PC-9 (cell line): Measurements from ENCODE around the gene METTL27. TPM values are rescaled to one million over a fixed set of nuclear protein-coding genes. Genes with fewer than 3 reads are reported as not detected.

Source experiments
- BruUV-seq: library from RNA; stranded (reverse); fragments of 400-500 nt; replicated peaks from 2 replicates; lab custom pipeline; 2021; lab: Mats Ljungman, UMichigan
- CTCF ChIA-PET: fragments of 300-600 bp; sonication (Branson Sonifier 250); formaldehyde crosslinking; loops from one replicate; lab custom pipeline; 2022; ENCODE audit warnings: antibody characterized with exemption; lab: Charles Lee
- POLR2A ChIA-PET: fragments of 300-600 bp; sonication (Branson Sonifier 250); formaldehyde crosslinking; loops from one replicate; lab custom pipeline; 2022; ENCODE audit warnings: antibody characterized with exemption; ENCODE audit not compliant: unreplicated experiment; lab: Charles Lee
- DNase-seq, 2 experiments: peaks; one replicate each; pipeline versions ENCODE4 v3.0.0 to v3.0.0-alpha.2; 2015 to 2022; ENCODE audit warnings: mixed read lengths in 1 of 2
- H2AFZ ChIP-seq: fragments of 200-600 bp; sonication (generic); 2 replicates; pipeline ENCODE4 v1.8.1; 2017; ENCODE audit warnings: antibody characterized with exemption
- H3F3A ChIP-seq: fragments of 200-600 bp; sonication (generic); 2 replicates; pipeline ENCODE4 v1.8.1; 2017; ENCODE audit warnings: antibody characterized with exemption, mild to moderate bottlenecking, low read depth; ENCODE audit not compliant: insufficient read depth
- H3K27ac ChIP-seq: fragments of 200-600 bp; sonication (generic); 2 replicates; pipeline ENCODE4 v1.6.1; 2016; ENCODE audit warnings: mixed run types
- H3K27me3 ChIP-seq: fragments of 200-600 bp; sonication (generic); 2 replicates; pipeline ENCODE4 v1.6.1; 2016; ENCODE audit warnings: low read depth, mixed run types; ENCODE audit not compliant: insufficient read depth
- H3K36me3 ChIP-seq: fragments of 200-600 bp; sonication (generic); 2 replicates; pipeline ENCODE4 v1.6.1; 2016; ENCODE audit warnings: low read depth, mixed run types
- H3K4me1 ChIP-seq: fragments of 200-600 bp; sonication (generic); replicated peaks from 2 replicates; pipeline ENCODE4 v1.6.1; 2016; ENCODE audit warnings: mixed run types; ENCODE audit not compliant: insufficient read depth
- H3K4me2 ChIP-seq: fragments of 200-600 bp; sonication (generic); 2 replicates; pipeline ENCODE4 v1.6.1; 2017; ENCODE audit warnings: mixed run types
- H3K4me3 ChIP-seq: fragments of 200-600 bp; sonication (generic); 2 replicates; pipeline ENCODE4 v1.6.1; 2016; ENCODE audit warnings: mixed run types
- H3K79me2 ChIP-seq: fragments of 200-600 bp; sonication (generic); 2 replicates; pipeline ENCODE4 v1.6.1; 2017; ENCODE audit warnings: low read depth, mixed run types
- H3K9me2 ChIP-seq: fragments of 200-600 bp; sonication (generic); 2 replicates; pipeline ENCODE4 v1.8.1; 2017; ENCODE audit warnings: mild to moderate bottlenecking; ENCODE audit not compliant: insufficient read depth
- H3K9me3 ChIP-seq: fragments of 200-600 bp; sonication (generic); 2 replicates; pipeline ENCODE4 v1.8.1; 2016; ENCODE audit warnings: low read depth; ENCODE audit not compliant: insufficient read depth
- H4K20me1 ChIP-seq: fragments of 200-600 bp; sonication (generic); 2 replicates; pipeline ENCODE4 v1.8.1; 2017; ENCODE audit not compliant: insufficient read depth
- CTCF ChIP-seq: fragments of 200-600 bp; sonication (generic); conservative IDR thresholded peaks from 2 replicates; pipeline ENCODE4 v1.6.1; 2017; ENCODE audit warnings: mixed run types, antibody characterized with exemption, mild to moderate bottlenecking, moderate library complexity
- EZH2 ChIP-seq: fragments of 200-600 bp; sonication (generic); IDR thresholded peaks from 2 replicates; pipeline ENCODE4 v1.8.0; 2017; ENCODE audit warnings: antibody characterized with exemption, low read depth
- intact Hi-C: fragments of 100-400 bp; cut with micrococcal nuclease; formaldehyde crosslinking; loops from one replicate; pipeline ENCODE4 v1.10.0; 2022; ENCODE audit not compliant: unreplicated experiment
- total RNA-seq: library from RNA; stranded (reverse); gene quantifications from 2 replicates; pipeline ENCODE4 v1.2.3, GENCODE V29; 2021

Gene METTL27
- total RNA-seq, 1 experiment from 2014 or later, result 23.2 TPM

- Histone ChIP-seq H3K4me2 (peak overlapping the region; percentile 62), H3K9me2 (no peaks in the 10 kb centered on the region)
- CTCF ChIA-PET, result interaction anchor here (0.8 to 1.0 kb wide), 2 partner anchors 13 to 20 kb away, joined by 3 to 4 read pairs; no protein-coding TSS in a partner anchor
Observed at GRCh38 chr7:73809467-73809951, 32.8 kb downstream of the METTL27 start.

GRCh38 chr7:73802459-73802858 lies 39.9 kb downstream of the METTL27 start:
- no TSS peak for BruUV-seq
- no peak for DNase-seq
- POLR2A ChIA-PET, result no interaction called here
- Histone ChIP-seq H3K27me3 (no peaks in the 10 kb centered on the region), H3K4me2 (no peak overlapping the region), H3F3A (peaks cover 24% of the 10 kb centered on the region), H3K4me1 (peaks cover 13% of the 10 kb centered on the region), H3K79me2 (no peaks in the 10 kb centered on the region), H3K9me3 (no peaks in the 10 kb centered on the region), H3K4me3 (no peak overlapping the region), H4K20me1 (no peaks in the 10 kb centered on the region), H3K27ac (no peak overlapping the region), H3K9me2 (no peaks in the 10 kb centered on the region), H3K36me3 (no peaks in the 10 kb centered on the region), H2AFZ (no peak overlapping the region)
- no peak for TF ChIP-seq EZH2
- TF ChIP-seq CTCF, result no peak
- CTCF ChIA-PET, result no interaction called here
- intact Hi-C loops, result no loop called here

More at GRCh38 chr7:73809467-73809951, 32.8 kb downstream of the METTL27 start:
- BruUV-seq, result TSS peak; percentile 62
- peaks cover 18% of the 10 kb centered on the region for H3K4me1 ChIP-seq
- no peaks in the 10 kb centered on the region for H3K9me3 ChIP-seq
- POLR2A ChIA-PET, result interaction anchor here (0.6 to 1.2 kb wide), 11 partner anchors 13 to 231 kb away, joined by 3 to 20 read pairs (median 4); partner anchors contain the start of genes ABHD11, CLDN4 and TBL2
- peaks cover 24% of the 10 kb centered on the region; the same call in 1 of the 2 replicates for H3F3A ChIP-seq
- H3K79me2 ChIP-seq, result no peaks in the 10 kb centered on the region
- DNase-seq, result peak; percentile 84 to 87
- H3K36me3 ChIP-seq, result no peaks in the 10 kb centered on the region
- no peak overlapping the region for H3K4me3 ChIP-seq
- peak overlapping the region; percentile 90 for H3K27ac ChIP-seq
- TF ChIP-seq EZH2 (no peak), CTCF (no peak)
- intact Hi-C loops, result loop anchor here (1.0 kb wide), 3 partner anchors 15 to 66 kb away; no protein-coding TSS in a partner anchor
- H4K20me1 ChIP-seq, result no peaks in the 10 kb centered on the region
- H2AFZ ChIP-seq, result peak overlapping the region; percentile 55; the same call in 1 of the 2 replicates
- H3K27me3 ChIP-seq, result no peaks in the 10 kb centered on the region

GRCh38 chr7:73801577-73801976 lies 40.7 kb downstream of the METTL27 start:
- H3K27me3 ChIP-seq, result no peaks in the 10 kb centered on the region
- H3K9me3 ChIP-seq, result no peaks in the 10 kb centered on the region
- H3F3A ChIP-seq, result peaks cover 24% of the 10 kb centered on the region
- H3K4me3 ChIP-seq, result no peak overlapping the region
- H3K27ac ChIP-seq, result no peak overlapping the region
- H3K9me2 ChIP-seq, result no peaks in the 10 kb centered on the region
- POLR2A ChIA-PET, result no interaction called here
- no TSS peak for BruUV-seq
- intact Hi-C loops, result no loop called here
- H3K4me2 ChIP-seq, result no peak overlapping the region
- H2AFZ ChIP-seq, result no peak overlapping the region
- no peaks in the 10 kb centered on the region for H4K20me1 ChIP-seq
- CTCF ChIA-PET, result no interaction called here
- no peak for DNase-seq
- no peak for TF ChIP-seq EZH2
- H3K79me2 ChIP-seq, result no peaks in the 10 kb centered on the region
- no peaks in the 10 kb centered on the region for H3K36me3 ChIP-seq
- peaks cover 13% of the 10 kb centered on the region for H3K4me1 ChIP-seq
